GM19099 (cell line): ENCODE measurements around the gene MPDZ.

ENCODE experiments used
- POLR2A ChIP-seq: IDR thresholded peaks from 3 replicates; pipeline ENCODE4 v1.6.1; 2011; ENCODE audit warnings: low read depth; ENCODE audit not compliant: insufficient read length; ENCODE audit errors: extremely low read depth

Gene MPDZ

DNA sequence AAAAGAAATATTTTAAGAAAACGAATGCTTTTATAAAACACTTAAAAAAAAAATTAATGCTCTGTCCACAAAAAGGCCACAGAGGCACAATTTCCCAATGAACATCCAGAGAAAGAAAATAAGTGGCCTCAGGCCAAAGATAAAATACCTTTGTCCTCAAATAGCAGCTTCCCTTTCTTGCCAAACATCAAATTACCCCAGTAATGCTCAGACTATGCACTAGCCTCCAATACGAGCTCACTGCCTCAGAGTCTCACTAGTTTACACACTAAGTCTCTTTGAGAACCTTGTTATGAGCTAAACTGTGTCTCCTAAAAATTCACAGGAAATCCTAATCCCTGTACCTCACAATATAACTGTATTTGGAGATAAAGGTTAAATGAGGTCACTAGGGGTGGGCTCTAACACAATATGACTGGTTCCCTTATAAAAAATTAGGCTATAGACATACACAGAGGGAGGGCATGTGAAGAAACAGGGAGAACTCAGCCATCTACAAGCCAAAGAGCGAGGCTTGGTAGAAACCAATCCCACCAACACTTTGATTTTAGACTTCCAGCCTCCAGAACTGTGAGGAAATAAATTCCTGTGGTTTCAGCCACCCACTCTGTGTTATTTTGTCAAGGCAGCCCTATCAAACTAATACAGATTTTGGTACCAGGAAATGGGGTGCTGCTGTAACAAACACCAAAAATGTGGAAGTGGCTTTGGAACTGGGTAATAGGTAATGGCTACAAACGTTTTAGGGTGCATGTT, 4.4 kb downstream of the MPDZ start:
- no peak for TF ChIP-seq POLR2A

DNA sequence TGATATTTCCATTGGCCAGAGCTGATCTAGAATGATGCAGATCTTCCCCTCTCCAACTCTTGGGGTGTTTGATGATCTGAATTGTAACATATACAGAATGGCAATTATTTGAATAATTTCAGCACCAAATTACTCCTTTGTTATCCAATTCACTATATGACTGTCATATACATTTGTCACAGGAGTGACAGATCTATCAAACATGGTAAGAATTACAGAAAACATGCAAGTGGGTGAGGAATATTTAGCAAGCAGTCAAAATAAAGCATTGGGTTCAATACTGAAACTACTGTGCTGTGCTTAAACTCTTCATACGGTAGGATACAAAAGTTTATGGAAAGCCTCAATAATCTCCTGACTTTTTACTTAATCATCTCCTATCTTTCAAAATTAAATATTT, 8.8 kb downstream of the MPDZ start:
- no peak for TF ChIP-seq POLR2A

DNA sequence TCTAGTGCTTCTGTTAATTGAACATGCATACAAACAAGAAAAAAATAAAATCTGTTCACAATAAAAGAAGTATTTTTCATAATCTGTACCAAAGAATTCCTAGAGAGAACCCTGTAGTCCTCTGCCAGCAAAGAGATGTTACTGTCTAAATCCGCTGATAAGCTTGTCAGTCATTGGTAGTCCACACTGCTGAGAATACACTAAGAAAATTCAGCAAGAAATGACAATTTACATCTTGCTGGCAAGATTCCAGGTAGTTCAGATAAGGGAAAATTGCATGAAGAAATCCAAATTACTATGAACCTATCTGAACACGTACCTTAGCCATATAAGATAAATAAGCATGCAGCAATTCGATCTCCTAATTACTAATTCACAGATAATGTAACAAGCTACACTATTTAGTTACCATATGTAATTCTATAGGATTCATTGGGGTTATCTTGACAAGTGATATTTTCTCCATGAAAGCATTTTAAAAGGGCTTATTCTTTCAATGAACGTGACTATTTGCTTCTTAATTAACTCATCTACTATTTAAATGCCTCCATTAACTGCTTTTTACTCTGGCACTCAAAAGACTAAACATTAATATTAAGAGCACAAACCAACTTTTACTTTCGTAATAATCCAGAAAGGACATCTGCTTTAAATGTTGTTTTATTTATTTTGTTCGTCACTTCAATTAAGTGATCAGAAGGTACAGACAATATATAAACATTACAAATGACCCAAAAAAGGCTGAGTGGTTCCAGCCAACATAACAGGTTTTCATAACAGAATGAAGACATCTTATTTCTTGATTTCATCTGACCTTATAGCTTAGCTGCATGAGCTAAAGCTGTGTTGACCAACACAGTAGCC, 9.7 kb downstream of the MPDZ start:
- no peak for TF ChIP-seq POLR2A

DNA sequence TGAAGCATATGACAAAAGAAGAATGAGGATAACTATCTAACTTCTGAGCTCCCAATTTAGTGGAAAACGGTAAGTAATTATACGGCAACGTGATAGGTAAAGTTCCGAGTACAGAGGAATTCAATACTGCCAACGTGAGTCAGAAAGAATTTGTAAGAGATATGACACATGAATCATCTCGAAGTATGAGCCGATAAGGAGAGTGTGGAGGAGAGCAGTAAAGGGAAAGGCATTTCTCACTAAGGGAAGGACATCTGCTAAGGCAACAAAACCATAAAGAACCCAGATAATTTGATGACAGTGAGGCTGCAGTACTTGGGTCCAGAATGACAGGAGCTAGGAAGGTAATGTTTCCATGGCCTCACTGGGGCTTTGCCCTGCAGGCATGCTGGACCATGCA, 11.0 kb downstream of the MPDZ start:
- TF ChIP-seq POLR2A = no peak

DNA sequence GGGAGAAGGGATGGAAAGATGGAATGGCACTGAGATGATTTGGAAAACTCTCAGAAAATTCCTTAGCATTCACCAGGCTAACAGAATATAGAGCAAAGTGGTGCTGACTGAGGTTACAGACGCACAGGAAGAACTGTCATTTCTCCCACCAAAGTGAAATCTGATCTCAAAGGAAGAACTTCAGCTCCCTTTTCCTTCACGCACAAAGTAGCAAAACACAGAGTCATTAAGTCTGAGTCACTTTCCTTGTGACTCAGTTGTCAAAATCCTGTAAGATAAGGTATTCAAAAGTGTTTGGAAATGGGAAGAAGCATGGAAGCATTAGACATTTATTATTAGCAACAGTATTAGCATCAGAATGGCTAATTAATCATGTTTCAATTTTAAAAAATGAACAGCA, 11.7 kb downstream of the MPDZ start:
- no peak for TF ChIP-seq POLR2A

DNA sequence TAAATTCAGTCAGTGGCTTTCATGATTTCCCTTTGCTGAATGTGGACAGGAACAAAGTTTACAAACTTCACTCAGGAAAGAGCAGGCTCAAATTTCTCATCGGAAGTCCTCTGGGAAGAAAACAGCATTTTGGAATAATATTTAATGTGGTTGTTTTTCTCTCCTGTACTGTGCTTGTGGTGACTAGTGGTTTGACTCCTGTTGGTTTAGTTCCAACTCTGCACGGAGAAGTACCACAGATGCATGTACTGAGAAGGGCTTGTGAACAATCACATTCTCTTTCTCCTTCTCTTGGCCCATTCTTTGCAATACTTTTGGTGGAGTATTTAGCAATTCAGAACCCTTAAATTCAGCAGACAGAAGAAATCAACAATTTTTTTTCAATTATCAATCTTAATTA, 13.3 kb downstream of the MPDZ start:
- no peak for TF ChIP-seq POLR2A

GRCh38 chr9:13264788-13265187, 14.7 kb downstream of the MPDZ start:
- TF ChIP-seq POLR2A = no peak

- no peak for TF ChIP-seq POLR2A
Measured at GRCh38 chr9:13263511-13263910, 16.0 kb downstream of the MPDZ start.

DNA sequence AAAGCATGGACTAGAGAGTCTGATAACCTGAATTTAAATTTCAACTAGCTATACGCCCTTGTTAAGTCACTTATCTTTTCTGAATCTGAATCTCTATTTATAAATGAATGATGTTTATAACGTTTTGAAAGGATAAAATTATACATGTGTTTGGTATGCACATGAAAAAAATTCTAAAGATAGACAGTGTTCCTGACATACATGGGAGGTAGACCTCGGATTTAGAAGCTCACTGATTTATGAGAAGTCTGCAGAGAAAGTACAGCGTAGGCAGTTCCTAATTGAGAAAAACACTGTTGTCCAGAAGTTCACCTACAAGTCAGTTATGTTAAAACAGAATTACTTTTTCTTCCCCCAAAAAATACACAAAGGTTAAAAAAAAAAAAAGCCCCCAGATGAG, 26.6 kb downstream of the MPDZ start:
- no peak for TF ChIP-seq POLR2A

- TF ChIP-seq POLR2A = no peak
Measured at GRCh38 chr9:13244181-13244580, 35.3 kb downstream of the MPDZ start.

GRCh38 chr9:13241283-13241682, 38.2 kb downstream of the MPDZ start:
- no peak for TF ChIP-seq POLR2A

- TF ChIP-seq POLR2A = no peak
Measured at GRCh38 chr9:13239660-13240059, 39.8 kb downstream of the MPDZ start.

- TF ChIP-seq POLR2A = no peak
Measured at GRCh38 chr9:13239208-13239607, 40.3 kb downstream of the MPDZ start.

GRCh38 chr9:13234932-13235331, 44.6 kb downstream of the MPDZ start:
- TF ChIP-seq POLR2A = no peak

GRCh38 chr9:13228431-13228830, 51.1 kb downstream of the MPDZ start:
- no peak for TF ChIP-seq POLR2A

GRCh38 chr9:13224366-13224765, 55.1 kb downstream of the MPDZ start:
- TF ChIP-seq POLR2A = no peak
